GM12878 (cell line): ENCODE data around the gene ABCC3. TPM values are rescaled to one million over a fixed set of nuclear protein-coding genes. Genes with fewer than 3 reads are reported as not detected.

Experiments used
- ATAC-seq: fragments of 200-7000 bp; cut with Tn5 transposase; 3 replicates; pipeline ENCODE4 v1.9.1; 2020; ENCODE audit warnings: mild to moderate bottlenecking, moderate library complexity
- BruUV-seq: library from RNA; stranded (reverse); fragments of 400-500 nt; replicated peaks from 2 replicates; lab custom pipeline; 2021; lab: Mats Ljungman, UMichigan
- CTCF ChIA-PET: fragments of 300-600 bp; sonication (Branson Sonifier 250); formaldehyde crosslinking; extraction: SDS; loops from one replicate; lab custom pipeline; 2021; ENCODE audit warnings: inconsistent platforms; lab: Yijun Ruan, JAX
- POLR2A ChIA-PET: fragments of 350-600 bp; formaldehyde crosslinking; extraction: SDS; loops from one replicate; lab custom pipeline; 2021; ENCODE audit warnings: inconsistent platforms; lab: Charles Lee
- RAD21 ChIA-PET: fragments of 300-600 bp; sonication (Branson Sonifier 250); formaldehyde crosslinking; loops from one replicate; lab custom pipeline; 2023; ENCODE audit warnings: antibody characterized with exemption; ENCODE audit not compliant: unreplicated experiment; lab: Charles Lee
- SMC1A ChIA-PET: fragments of 300-600 bp; sonication (Branson Sonifier 250); formaldehyde crosslinking; loops from one replicate; lab custom pipeline; 2023; ENCODE audit not compliant: unreplicated experiment, uncharacterized antibody; lab: Charles Lee
- DNase-seq: peaks from one replicate; pipeline ENCODE4 v3.0.0-alpha.2; 2011; ENCODE audit warnings: low read depth, low spot score
- FAIRE-seq: peaks from 3 replicates; lab custom pipeline; 2011; peaks lifted over from hg19 to GRCh38; lab: Jason Lieb, UNC
- H2AFZ ChIP-seq: 2 replicates; pipeline ENCODE4 v1.6.0; 2011; ENCODE audit warnings: low read depth, low read length, control low read depth; ENCODE audit not compliant: control insufficient read depth
- H3K27ac ChIP-seq: 2 replicates; pipeline ENCODE4 v1.5.1; 2011; ENCODE audit warnings: control low read depth; ENCODE audit not compliant: control insufficient read depth, insufficient read depth
- H3K27me3 ChIP-seq, 2 experiments: replicated peaks in 1 of 2; 2 replicates each; pipeline versions ENCODE4 v1.6.0 to v1.6.1; 2011; ENCODE audit warnings: low read length in 1 of 2; ENCODE audit not compliant: control insufficient read depth in 2 of 2, insufficient read depth in 2 of 2
- H3K36me3 ChIP-seq, 2 experiments: 2 replicates each; pipeline ENCODE4 v1.5.1; 2011; ENCODE audit warnings: low read length in 1 of 2; ENCODE audit not compliant: control insufficient read depth in 2 of 2, insufficient read depth in 2 of 2
- H3K4me1 ChIP-seq: 2 replicates; pipeline ENCODE4 v1.6.1; 2011; ENCODE audit warnings: mild to moderate bottlenecking, low read length, moderate library complexity, mixed read lengths; ENCODE audit not compliant: control insufficient read depth, insufficient read depth
- H3K4me2 ChIP-seq: 2 replicates; pipeline ENCODE4 v1.6.0; 2011; ENCODE audit warnings: control low read depth; ENCODE audit not compliant: control insufficient read depth, insufficient read depth
- H3K4me3 ChIP-seq: fragments of 200-600 bp; sonication (generic); 2 replicates; pipeline ENCODE4 v1.5.1; 2016
- H3K79me2 ChIP-seq: 2 replicates; pipeline ENCODE4 v1.6.0; 2011; ENCODE audit warnings: low read length; ENCODE audit not compliant: control insufficient read depth, insufficient read depth
- H3K9ac ChIP-seq: 2 replicates; pipeline ENCODE4 v1.8.0; 2011; ENCODE audit warnings: low read length, control low read depth, mixed read lengths; ENCODE audit not compliant: control insufficient read depth, insufficient read depth
- H3K9me3 ChIP-seq: replicated peaks from 3 replicates; pipeline ENCODE4 v1.5.1; 2011; ENCODE audit warnings: mild to moderate bottlenecking, low read length; ENCODE audit not compliant: control insufficient read depth, insufficient read depth
- H4K20me1 ChIP-seq: 2 replicates; pipeline ENCODE4 v1.6.0; 2011; ENCODE audit not compliant: control insufficient read depth, insufficient read depth
- BCL11A ChIP-seq: IDR thresholded peaks from 2 replicates; pipeline ENCODE4 v1.6.1; 2011; ENCODE audit warnings: low read depth, low read length
- CEBPB ChIP-seq, 2 experiments: fragments of 150-350 bp in 1 of 2; IDR thresholded peaks; 2 replicates each; pipeline ENCODE4 v1.6.1; 2012 to 2014; ENCODE audit warnings: low read depth in 2 of 2, low read length in 2 of 2, borderline replicate concordance in 1 of 2, inconsistent platforms in 1 of 2
- DPF2 ChIP-seq: fragments of 450-650 bp; IDR thresholded peaks from 2 replicates; pipeline ENCODE4 v1.6.1; 2017; ENCODE audit warnings: mild to moderate bottlenecking
- E2F4 ChIP-seq: IDR thresholded peaks from 2 replicates; pipeline ENCODE4 v1.6.1; 2012; ENCODE audit warnings: low read depth, low read length, improper control_type of control experiment
- ESRRA ChIP-seq: IDR thresholded peaks from 2 replicates; pipeline ENCODE4 v1.6.1; 2012; ENCODE audit warnings: mild to moderate bottlenecking, low read length, improper control_type of control experiment
- IKZF2 ChIP-seq, 2 experiments: fragments of 450-650 bp; IDR thresholded peaks; 2 replicates each; pipeline ENCODE4 v1.6.1; 2017; ENCODE audit warnings: mild to moderate bottlenecking in 2 of 2, moderate library complexity in 2 of 2
- KAT2A ChIP-seq: conservative IDR thresholded peaks from 2 replicates; pipeline ENCODE4 v1.6.1; 2011; ENCODE audit warnings: low read depth, low read length; ENCODE audit not compliant: control insufficient read depth
- LARP7 ChIP-seq: fragments of 450-650 bp; IDR thresholded peaks from 2 replicates; pipeline ENCODE4 v1.6.1; 2017; ENCODE audit warnings: mild to moderate bottlenecking
- MEF2A ChIP-seq: IDR thresholded peaks from 2 replicates; pipeline ENCODE4 v1.6.1; 2011; ENCODE audit warnings: low read depth, mild to moderate bottlenecking, low read length, moderate library complexity; ENCODE audit not compliant: insufficient read depth
- MXI1 ChIP-seq: fragments of 150-350 bp; IDR thresholded peaks from 2 replicates; pipeline ENCODE4 v1.6.1; 2011; ENCODE audit warnings: low read depth, mild to moderate bottlenecking, inconsistent platforms, low read length, improper control_type of control experiment
- NFYA ChIP-seq: IDR thresholded peaks from 2 replicates; pipeline ENCODE4 v1.6.1; 2011; ENCODE audit warnings: low read depth, mild to moderate bottlenecking, low read length, improper control_type of control experiment, borderline replicate concordance
- PAX5 ChIP-seq: IDR thresholded peaks from 2 replicates; pipeline ENCODE4 v1.6.1; 2011; ENCODE audit warnings: low read depth, low read length, borderline replicate concordance
- RAD21 ChIP-seq: IDR thresholded peaks from 2 replicates; pipeline ENCODE4 v1.6.1; 2011; ENCODE audit warnings: mild to moderate bottlenecking, low read depth, low read length, moderate library complexity; ENCODE audit not compliant: insufficient read depth
- RELB ChIP-seq: fragments of 450-650 bp; IDR thresholded peaks from 2 replicates; pipeline ENCODE4 v1.6.1; 2017; ENCODE audit warnings: low read depth, mild to moderate bottlenecking, moderate library complexity
- ZBTB40 ChIP-seq: fragments of 450-650 bp; IDR thresholded peaks from 2 replicates; pipeline ENCODE4 v1.6.1; 2016; ENCODE audit warnings: mild to moderate bottlenecking, moderate library complexity, borderline replicate concordance
- WGBS: methylation state at CpG from one replicate; pipeline ENCODE4 v1.1.6; 2016; ENCODE audit warnings: low lambda C conversion rate; ENCODE audit not compliant: insufficient replicate concordance, insufficient coverage; ENCODE audit errors: missing lambda C conversion rate; 5-methylcytosine and 5-hydroxymethylcytosine counted together
- in situ Hi-C: fragments of 300-500 bp; cut with MboI; formaldehyde crosslinking; loops from 9 replicates; pipeline ENCODE4 v1.14.3; 2018; ENCODE audit warnings: mixed read lengths
- intact Hi-C: fragments of 100-400 bp; cut with micrococcal nuclease; formaldehyde crosslinking; loops from one replicate; pipeline ENCODE4 v1.14.2; 2022; ENCODE audit not compliant: unreplicated experiment
- polyA plus RNA-seq, 11 experiments: library from polyadenylated mRNA; depleted of rRNA in 4 of 11; unstranded in 6 of 11; stranded (reverse) in 5 of 11; fragments of >200 nt; fragmentation: Nextera tagmentation in 4 of 11; fragmentation: Illumina TruSeq in 1 of 11; extraction: Ambion mirVana in 4 of 11; extraction: Trizol in 1 of 11; gene quantifications; 1 replicate in 1 of 11; 2 replicates in 10 of 11; pipeline versions ENCODE4 v1.2.1 to v1.2.3, GENCODE V29; 2011 to 2016; ENCODE audit warnings: inconsistent platforms in 2 of 11, missing spikeins in 2 of 11, low read depth in 1 of 11
- total RNA-seq, 4 experiments: library from RNA; depleted of rRNA in 3 of 4; stranded (reverse); fragments of >200 nt in 3 of 4; fragmentation: Illumina TruSeq in 1 of 4; extraction: Trizol in 1 of 4; gene quantifications; 2 replicates each; pipeline versions ENCODE4 v1.2.1 to v1.2.3, GENCODE V29; 2013 to 2021

ABCC3 gene
- total and polyA plus RNA-seq, 10 of the 15 experiments (the other 5 are each of a cell fraction or from before 2014, with no cell fraction given): 0.21 to 2.3 (median 0.71) TPM; not detected in 6

GRCh38 chr17:50609380-50610074 is 25.2 kb upstream of the ABCC3 start:
- FAIRE-seq: no peak
- Histone ChIP-seq H3K79me2 (no peaks in the 10 kb centered on the region), H3K27me3 (peaks cover 0 to 6% of the 10 kb centered on the region in 2 experiments; a peak in 2 of 4 replicates), H3K27ac (no peak overlapping the region), H3K4me3 (no peak overlapping the region), H3K9me3 (no peaks in the 10 kb centered on the region), H3K4me2 (no peak overlapping the region), H2AFZ (no peak overlapping the region), H4K20me1 (no peaks in the 10 kb centered on the region), H3K9ac (no peak overlapping the region), H3K36me3 (no peaks in the 10 kb centered on the region), H3K4me1 (no peaks in the 10 kb centered on the region)
- in situ Hi-C loops (no loop called here), intact Hi-C loops (no loop called here)
- no peak for DNase-seq
- SMC1A ChIA-PET: no interaction called here
- POLR2A ChIA-PET: no interaction called here
- WGBS: 42% methylated on average over 24 of the region's 24 CpGs
- TF ChIP-seq NFYA (no peak), MXI1 (no peak), E2F4 (no peak), PAX5 (no peak), ZBTB40 (no peak), LARP7 (no peak), KAT2A (no peak), CEBPB (IDR thresholded peaks at IDR 0.05; ENCODE audit: borderline replicate concordance in 1 of 2, low read depth in 2 of 2, low read length in 2 of 2) (no peak), DPF2 (no peak), ESRRA (no peak), RELB (no peak), BCL11A (no peak), MEF2A (no peak), IKZF2 (IDR thresholded peaks at IDR 0.05) (no peak), RAD21 (no peak)
- CTCF ChIA-PET: interaction anchor here (0.5 to 0.9 kb wide), 2 partner anchors 85 to 694 kb away, joined by 3 to 4 read pairs; no protein-coding TSS in a partner anchor
- no peak for ATAC-seq
- RAD21 ChIA-PET: interaction anchor here (0.7 kb wide), 1 partner anchor 126 kb away, joined by 4 read pairs; no protein-coding TSS in a partner anchor
- BruUV-seq: no TSS peak
